IMR-90 (cell line): ENCODE measurements around the gene ARHGAP8.

Experiments used
- CTCF ChIP-seq: conservative IDR thresholded peaks from 2 replicates; pipeline ENCODE4 v1.5.1; 2012; ENCODE audit warnings: mild to moderate bottlenecking, low read depth, low read length, improper control_type of control experiment
- POLR2A ChIP-seq: IDR thresholded peaks from 2 replicates; pipeline ENCODE4 v1.6.1; 2012; ENCODE audit warnings: mild to moderate bottlenecking, low read depth, low read length

DNA sequence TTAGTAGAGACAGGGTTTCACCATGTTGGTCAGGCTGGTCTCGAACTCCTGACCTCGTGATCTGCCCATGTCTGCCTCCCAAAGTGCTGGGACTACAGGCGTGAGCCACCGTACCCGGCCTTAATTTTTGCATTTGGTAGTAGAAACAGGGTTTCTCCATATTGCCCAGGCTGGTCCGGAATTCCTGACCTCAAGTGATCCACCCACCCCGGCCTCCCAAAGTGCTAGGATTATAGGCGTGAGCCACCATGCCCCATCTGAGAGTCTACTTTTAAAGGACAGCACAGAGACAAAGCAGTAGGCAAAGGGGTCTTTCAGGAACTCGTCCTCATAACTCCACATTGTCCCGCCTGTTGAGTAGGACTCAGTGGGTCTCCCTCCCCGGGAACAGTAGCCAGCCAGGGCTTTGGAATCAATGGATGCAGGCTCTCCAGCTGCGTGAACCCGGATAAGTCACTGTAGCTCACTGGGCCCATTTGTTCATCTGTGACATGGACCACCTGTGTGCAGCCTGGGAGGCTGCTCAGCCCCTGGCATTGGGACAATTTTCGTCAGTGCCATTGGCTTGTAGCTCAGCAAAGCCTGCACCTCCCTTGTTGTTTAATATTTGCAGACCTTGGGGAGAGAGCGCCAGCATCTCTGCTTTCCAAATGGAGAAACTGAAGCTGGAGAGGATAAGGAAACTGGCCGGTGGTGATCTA lies 86.1 kb downstream of the ARHGAP8 start:
- TF ChIP-seq POLR2A (no peak), CTCF (no peak)
